Posterior cingulate gyrus (tissue), 11 donors: Measurements from ENCODE around the gene TSPYL6.

ENCODE experiments used
- DNase-seq, 10 donors: peaks; one replicate each; pipeline versions ENCODE4 v3.0.0 to v3.0.0-alpha.2; 2020 to 2021; ENCODE audit warnings: mixed read lengths in 3 of 10
- intact Hi-C: fragments of 100-400 bp; cut with DNase I; formaldehyde crosslinking; loops from one replicate; pipeline ENCODE4 v1.15.1; 2023

Gene TSPYL6

DNA sequence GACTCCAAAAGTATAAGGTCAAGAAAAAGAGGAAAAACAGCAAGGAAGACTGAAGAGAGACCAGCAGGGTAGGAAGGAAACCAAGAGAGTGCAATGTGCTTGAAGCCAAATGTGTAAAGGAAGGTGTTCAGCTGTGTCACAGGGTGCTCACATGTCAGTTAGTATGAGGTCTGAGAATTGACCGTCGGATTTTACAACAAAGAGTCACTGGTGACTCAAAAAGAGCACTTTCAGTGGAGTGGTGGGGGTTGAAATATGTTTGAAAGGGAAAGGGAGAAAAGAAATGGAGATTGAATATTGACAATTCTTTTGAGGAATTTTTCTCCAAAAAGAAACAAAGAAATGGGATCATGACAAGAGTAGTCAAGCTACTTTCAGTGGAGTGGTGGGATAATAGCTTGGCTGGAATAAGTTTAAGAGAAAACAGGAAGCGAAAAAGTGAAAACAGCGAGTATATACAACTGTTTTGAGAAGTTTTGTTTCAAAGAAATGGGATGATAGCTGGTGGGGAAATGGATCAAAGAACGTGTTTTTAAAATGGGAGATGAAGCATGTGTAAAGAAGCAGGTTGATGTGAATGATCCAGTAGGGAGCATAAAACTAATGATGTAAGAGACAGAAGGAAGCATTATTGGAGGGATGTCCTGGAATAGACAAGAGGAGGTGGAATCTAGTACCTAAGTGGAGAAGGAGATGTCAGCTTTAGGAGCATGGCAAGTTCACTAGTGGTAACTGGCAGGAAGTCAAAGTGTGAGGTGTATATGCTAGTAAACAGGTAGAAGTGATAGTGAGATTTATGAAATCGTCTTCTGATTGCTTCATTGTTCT is 3.6 kb upstream of the TSPYL6 start:
- intact Hi-C loops: no loop called here
- no peak for DNase-seq

DNA sequence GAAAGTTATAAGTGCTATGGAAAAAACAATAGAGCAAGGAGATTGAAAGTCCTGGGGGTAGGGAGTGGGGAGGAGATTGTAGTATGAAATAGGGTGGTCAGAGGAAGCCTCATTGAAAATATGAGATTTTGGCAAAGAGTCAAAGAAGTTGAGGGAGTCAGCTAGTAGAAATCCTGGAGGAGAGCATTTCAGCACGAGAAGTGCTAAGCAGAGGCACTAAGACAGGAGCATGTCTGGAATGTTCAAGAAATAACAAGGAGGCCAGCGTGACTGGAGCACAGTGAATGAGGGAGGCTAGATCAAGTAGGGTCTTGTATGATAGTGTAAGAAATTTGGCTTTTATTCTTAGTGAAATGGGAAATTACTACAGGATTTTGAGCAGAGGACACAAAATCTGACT is 2.1 kb upstream of the TSPYL6 start:
- DNase-seq: no peak
- intact Hi-C loops: no loop called here

DNA sequence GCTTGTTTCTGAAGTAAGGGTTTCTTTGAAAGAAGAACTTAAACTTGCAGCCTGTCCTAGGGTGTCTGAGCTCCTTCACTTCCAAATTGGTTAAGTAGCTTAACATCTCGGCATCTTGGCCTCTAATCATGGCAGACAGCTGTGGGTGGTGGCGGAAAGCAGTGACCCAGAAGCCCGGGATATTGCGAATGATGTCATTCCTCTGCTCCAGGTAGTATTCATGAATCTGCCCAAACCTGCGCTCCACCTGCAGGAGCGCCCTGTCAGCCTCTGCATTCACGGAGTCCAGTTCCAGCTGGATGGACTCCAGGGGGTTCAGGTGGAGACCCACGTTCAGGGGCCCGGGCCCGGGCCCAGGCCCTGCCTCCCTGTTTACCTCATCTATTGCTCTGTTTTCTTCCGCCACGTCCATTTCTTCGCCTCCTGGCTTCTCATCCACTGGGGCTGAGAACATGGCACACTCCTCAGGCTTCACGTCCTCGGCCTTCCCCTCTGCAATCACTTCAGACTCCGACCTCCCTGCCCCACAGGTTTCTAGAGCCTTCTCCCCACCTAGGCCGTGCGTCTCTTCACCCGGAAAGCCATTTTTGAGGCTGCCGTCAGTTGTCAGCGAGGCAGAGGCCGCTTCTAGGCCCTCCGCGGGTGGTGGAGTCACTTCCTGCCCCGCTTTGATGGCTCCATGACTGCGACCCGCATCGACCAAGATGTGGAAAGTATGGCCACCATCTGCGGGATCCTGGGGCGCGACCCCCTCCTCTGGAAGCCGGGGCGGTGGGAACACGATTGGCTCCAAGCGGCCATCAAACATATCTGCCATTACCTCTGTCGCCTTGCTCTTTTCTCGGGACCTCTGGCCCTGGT is 569 bp downstream of the TSPYL6 start:
- intact Hi-C loops: no loop called here
- no peak for DNase-seq

DNA sequence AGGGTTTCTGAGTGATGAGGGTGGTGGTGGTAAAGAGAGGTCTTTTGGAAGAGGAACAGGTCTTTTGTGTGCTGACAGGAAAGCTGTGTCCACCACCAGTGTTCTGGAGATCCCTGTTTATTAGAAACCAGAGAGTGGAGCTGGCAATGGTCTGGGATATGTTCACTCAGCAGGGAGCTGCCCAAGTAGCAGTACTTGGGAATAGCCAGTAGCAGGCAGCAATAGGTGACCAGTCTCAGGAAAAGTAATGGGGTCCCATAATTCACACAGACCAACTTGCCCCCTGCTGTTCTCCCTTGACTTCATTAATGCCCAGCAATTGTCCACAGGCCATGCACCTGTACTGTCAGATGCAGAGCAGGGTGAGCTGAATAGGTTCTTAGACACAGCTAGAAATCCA is 1.8 kb downstream of the TSPYL6 start:
- intact Hi-C loops: no loop called here
- no peak for DNase-seq

DNA sequence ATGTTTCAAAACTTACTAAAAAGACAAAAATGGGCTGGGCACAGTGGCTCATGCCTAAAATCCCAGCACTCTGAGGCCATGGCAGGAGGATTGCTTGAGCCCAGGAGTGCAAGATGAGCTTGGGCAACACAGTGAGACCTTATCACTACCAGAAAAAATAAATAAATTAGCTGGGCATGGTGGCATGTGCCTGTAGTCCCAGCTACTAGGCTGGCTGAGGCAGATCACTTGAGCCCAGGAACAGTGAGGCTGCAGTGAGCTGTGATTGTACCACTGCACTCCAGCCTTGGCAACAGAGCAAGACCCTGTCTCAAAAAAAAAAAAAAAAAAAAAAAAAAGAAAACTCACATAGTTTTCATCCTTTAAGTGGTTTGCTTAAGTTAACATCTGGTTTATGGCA is 6.4 kb downstream of the TSPYL6 start:
- DNase-seq: no peak
- intact Hi-C loops: no loop called here

DNA sequence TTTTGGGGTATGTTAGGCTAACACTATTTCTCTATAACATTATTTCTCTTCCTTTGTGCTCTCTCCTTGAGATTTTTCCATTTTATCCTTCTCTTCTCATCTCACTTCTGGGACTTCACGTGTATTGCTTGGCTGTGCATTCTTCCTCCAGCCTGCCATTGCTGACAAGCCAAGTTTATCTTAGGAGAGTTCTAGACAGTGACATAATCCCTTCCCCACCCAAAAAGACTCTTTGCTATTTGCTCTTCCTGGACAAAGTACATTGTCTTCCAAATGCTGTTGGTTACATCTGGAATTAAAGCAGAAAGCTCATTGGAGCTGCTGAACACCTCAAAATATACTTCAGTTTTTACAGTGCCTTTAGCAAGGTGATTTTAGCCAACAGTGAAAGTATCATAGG is 8.9 kb downstream of the TSPYL6 start:
- intact Hi-C loops: no loop called here
- no peak for DNase-seq

DNA sequence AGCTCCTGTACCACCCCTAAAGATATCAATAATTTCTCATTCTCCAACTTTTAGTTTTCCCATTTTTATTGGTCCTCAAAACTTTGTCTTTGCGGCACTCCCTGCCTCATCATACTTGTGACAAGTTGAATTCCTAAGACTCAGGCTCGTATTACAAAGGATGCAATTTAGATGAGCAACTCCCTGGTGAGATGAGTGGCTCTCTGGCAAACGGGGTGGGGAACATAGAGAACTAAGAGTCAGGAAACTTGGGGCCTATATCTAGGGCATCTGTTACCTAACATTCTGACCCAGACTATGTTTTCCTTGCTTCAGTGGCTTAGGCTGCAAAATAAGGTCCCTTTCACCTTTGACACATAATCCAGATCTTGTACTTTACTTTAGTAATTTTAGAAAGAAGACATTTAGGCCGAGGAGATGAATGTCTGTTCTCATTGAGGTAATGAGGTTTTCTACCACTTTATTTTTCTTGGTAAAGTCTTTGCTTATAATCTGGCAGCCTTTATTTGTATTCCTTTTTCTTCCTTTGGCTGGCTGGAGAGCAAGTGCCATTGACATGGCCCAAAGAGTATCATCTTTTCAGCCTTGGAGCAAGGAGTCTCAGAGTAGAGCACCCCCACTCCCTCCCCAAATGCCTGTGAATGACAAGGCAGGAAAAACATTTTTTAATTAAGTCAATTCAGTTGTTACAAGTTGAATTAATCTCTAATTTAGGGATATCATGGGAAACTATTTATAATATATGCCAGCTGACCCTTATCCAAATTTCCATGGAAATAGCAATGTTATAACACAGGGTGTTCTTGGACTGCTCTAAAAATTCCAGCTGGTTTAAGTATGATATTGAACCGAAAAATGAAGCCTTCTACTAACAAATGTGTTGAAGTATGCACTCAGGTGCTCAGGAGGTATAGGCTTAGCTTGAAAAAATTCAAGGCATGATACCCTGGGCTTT is 15.2 kb downstream of the TSPYL6 start:
- DNase-seq: no peak
- intact Hi-C loops: no loop called here

DNA sequence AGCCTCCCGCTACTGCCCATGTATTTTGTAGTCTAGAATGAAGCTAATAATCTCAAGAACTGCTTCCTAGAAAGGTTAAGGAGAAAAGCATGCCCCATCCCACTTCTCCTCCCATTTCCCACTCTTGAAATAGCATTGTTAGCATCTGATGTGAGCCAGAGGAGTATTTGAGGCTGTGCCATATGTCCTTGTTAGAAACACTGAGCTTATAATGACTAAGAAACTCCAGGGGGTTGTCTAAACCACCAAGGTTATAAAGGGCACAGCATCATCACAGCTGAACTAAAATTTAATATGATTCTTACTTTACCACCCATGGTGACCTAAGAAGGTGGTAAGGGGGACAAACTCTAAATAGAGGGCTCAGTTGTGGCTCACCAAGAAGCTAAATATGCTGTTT is 16.6 kb downstream of the TSPYL6 start:
- no peak for DNase-seq
- intact Hi-C loops: no loop called here

DNA sequence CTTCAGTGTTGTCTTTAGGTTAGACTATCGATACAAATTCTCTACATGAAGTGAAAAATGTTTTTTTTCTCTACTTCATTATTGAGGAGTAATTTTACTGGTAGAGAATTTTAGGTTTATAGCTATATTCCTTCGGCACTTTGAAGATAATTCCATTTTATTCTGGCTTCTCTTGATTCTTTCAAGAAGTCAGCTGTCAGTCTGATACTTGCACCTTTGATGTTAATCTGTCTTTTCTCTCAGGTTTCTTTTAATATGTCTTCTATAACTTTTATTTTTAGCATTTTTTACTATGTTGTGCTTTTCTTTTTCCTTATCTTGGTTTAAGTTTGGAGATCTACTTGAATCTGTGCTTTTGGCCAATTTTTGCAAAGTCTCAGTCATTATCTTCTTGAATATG is 18.6 kb downstream of the TSPYL6 start:
- no peak for DNase-seq
- intact Hi-C loops: no loop called here

DNA sequence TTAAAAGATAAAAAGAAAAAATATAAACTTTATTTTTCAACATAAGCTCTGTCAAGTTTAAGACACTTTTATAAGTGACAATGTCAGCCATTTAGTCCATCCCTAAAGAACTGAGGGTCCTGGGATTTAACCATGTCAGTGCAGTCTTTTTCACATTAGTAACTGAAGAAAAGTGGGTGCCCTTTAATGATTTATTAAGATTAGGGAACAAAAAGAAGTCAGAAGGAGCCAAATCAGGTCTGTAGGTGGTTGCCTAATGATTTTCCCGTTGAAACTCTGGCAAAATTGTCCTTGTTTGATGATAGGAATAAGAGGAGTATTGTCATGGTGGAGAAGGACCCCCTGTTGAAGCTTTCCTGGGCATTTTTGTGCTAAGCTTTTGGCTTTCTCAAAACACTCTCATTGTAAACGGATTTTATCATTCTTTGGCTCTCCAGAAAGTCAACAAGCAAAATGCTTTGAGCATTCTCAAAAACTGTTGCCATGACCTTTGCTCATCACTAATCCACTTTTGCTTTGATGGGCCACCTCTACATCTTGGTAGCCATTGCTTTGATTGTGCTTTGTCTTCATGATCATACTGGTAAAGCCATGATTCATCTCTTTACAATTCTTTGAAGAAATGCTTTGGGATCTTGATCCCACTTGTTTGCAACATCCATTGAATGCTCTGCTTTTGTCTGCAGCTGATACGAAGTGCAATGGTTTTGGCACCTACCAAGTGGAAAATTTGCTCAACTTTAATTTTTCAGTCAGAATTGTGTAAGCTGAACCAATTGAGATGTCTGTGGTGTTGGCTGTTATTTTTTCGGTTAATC is 22.0 kb downstream of the TSPYL6 start:
- intact Hi-C loops: no loop called here
- no peak for DNase-seq

DNA sequence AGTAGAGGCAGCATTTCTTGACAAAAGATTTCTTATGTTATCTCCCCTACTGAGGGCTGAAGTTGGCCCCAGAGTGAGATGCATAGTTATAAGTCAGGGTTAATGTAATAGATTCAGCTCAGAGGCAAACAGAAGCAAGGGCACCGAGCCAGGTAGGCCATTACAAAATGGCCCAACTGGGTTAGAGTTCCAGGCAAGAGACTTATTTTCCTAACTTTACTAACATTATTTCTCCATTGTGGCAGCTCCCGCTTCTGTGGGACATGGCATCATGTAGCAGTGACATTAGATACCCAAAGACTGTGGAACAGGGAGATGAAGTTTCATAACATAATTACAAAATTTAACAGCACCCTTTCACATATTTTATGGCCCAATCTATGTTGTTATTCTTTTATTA is 27.1 kb downstream of the TSPYL6 start:
- DNase-seq: no peak
- intact Hi-C loops: loop anchor here (10.0 kb wide), 1 partner anchor 226 kb away; the partner anchor contains the start of gene SPTBN1

DNA sequence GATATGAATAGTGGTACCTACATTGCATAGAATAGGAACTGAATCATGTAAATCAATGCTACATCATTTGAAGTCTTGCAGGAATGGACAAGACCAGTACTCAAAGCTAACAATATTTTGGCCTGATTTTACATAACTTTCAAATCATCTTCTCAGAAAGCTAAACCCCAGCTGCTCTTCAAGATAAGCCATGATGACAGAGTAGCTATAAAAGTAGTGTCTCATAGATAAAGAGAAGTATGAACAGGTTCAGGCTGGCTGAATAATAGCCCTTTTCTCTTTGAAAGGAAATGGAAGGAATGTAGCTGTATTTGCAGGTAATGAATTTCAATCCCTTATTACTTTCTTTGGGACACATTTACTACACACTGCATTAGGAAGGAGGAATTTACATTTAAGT is 28.2 kb downstream of the TSPYL6 start:
- intact Hi-C loops: loop anchor here (10.0 kb wide), 1 partner anchor 227 kb away; the partner anchor contains the start of gene SPTBN1
- no peak for DNase-seq

DNA sequence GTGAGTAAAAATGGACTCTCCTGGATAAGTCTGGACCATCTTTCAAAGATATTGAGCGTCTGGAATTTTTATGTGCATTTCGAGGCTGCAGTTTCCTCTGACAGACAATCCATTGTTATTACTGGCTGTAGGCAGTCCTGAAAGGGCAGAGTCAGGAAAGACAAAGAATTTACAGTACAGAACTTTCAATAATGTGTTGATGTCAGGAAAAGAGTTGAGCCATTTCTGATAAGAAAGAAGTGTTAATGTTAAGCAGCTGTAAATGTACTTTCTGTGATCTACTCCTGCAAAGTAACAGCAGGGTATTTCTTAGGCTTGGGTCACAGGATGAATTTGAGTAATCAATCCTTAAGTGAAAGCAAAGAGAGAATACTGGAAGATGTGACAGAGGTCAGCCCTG is 29.8 kb downstream of the TSPYL6 start:
- DNase-seq: no peak
- intact Hi-C loops: loop anchor here (10.0 kb wide), 1 partner anchor 229 kb away; the partner anchor contains the start of gene SPTBN1

DNA sequence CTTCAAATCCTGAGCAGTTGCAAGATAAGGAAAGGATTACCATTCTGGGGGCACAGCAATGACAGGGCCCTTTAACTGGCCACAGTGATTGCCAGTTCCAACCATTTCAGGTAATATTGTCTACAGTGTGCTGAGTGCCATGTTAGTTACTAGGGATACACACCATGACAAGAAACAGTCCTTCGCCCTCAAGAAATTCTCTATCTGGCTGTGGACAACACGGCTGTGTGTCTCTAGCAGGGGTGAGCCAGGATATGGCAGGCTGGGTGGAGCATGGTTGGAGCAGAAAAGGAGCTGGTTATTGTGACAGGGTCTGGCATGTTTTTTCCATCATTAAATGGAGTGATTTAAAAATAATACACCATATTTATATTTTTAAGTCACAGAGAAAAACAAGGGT is 31.0 kb downstream of the TSPYL6 start:
- no peak for DNase-seq
- intact Hi-C loops: loop anchor here (10.0 kb wide), 1 partner anchor 230 kb away; the partner anchor contains the start of gene SPTBN1

DNA sequence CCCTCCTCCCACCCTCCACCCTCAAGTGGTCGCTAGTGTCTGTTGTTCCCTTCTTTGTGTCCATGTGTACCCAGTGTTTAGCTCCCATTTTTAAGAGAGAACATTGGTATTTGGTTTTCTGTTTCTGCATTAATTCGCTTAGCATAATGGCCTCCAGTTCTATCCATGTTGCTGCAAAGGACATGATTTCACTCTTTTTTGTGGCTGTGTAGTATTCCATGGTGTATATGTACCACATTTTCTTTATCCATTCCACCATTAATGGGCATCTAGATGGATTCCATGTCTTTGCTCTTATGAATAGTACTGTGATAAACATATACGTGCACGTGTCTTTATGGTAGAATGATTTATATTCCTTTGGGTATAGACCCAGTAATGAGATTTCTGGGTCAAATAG is 42.9 kb downstream of the TSPYL6 start:
- intact Hi-C loops: no loop called here
- DNase-seq: no peak

DNA sequence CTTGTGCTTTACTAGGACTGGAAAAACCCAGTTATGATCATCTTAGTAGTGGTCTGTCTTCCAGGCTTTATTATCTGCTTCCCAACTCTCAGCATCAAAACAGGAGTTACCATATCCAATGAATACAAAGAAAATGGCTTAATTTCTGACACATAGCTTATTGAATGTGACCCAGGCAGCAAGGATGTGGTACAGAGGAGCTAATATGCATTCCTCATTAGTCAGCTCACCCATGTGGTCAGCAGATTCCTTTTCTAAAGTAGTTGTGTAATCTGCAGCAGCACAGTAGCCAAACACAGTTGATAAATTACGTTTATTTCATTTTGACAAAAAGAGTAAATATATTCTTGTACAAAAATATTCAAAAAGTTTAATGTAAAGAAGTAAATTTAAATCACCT is 43.6 kb downstream of the TSPYL6 start:
- DNase-seq: no peak
- intact Hi-C loops: no loop called here

DNA sequence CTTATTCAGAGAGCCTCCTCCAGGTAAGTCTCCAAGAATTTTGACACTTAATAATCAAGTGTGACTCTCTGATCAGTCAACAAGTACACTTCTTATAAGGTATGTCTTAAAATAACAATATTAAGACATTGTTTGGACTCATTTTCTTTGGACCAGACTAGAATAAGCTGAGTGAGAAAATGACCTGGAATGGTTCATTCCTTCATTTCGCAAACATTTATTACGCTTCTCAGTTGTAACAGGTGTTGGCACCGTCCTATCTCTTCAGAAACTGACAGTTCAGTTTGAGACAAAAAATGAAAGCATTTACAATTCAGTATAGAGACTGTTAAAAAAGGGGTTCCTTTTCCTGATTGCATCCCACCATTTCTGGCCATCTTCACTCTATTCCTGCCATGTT is 46.6 kb downstream of the TSPYL6 start:
- DNase-seq: no peak
- intact Hi-C loops: loop anchor here (5.0 kb wide), 1 partner anchor 123 kb away; a partner anchor contains a TSS

DNA sequence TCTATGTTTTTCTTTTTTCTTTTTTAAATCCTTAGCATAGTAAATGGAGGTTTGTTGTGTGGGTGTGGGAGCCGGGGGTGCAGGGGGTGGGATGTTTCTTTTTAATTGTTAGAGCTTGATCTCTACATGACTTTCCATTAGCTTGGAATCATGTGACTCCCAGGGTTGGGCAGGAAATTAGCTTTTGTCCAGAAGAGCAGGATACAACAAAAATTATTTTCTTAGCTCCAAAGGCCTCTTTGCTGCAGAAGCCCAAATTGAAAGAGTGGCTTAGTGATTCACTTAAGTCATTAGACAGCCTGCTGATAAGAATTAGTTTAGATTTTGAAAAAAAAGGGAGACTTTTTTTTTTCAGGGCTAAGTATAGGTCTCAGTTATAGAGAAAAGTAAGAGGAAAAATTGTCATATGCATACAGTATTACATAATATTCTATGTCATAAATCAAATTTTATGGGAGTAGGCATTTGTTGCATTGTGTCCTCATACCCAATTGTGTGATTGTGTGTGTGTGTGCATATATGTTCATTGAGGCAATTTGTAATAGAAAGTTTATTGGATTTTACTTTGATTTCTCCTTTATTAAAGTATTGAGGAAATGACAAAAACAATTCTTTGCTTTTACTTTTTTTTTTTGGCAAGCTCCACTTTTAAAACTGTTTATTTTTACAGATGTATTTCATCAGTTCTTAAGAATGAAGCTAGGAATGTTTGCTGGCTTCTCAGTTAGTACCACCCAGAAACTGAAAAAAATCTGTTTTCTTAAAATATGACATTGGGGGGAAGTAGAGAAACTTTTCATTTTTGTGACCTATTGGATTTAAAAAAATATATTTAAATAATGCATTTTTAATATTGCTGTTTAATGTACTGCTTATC is 47.4 kb downstream of the TSPYL6 start:
- DNase-seq: no peak
- intact Hi-C loops: loop anchor here (5.0 kb wide), 1 partner anchor 124 kb away; a partner anchor contains a TSS
